CD4-positive, CD25-positive, alpha-beta regulatory T cell (primary cell): ENCODE results near the gene CHRM5. TPM values are rescaled to one million over a fixed set of nuclear protein-coding genes. Genes with fewer than 3 reads are reported as not detected.

Experiments
- ATAC-seq, 2 donors: fragments of 150-1000 bp; cut with Tn5 transposase; one replicate each; pipeline ENCODE4 v1.10.0; 2021; ENCODE audit warnings: low read depth in 2 of 2, moderate number of reproducible peaks in 2 of 2, moderate library complexity in 1 of 2
- DNase-seq, 3 donors: peaks; one replicate each; pipeline versions ENCODE4 v3.0.0 to v3.0.0-alpha.2; 2012 to 2022; ENCODE audit warnings: mixed read lengths in 1 of 3
- H3K27ac ChIP-seq: one replicate; pipeline ENCODE4 v1.7.0; 2013; ENCODE audit warnings: mild to moderate bottlenecking, low read length; ENCODE audit not compliant: insufficient read depth, poor library complexity, severe bottlenecking
- H3K27me3 ChIP-seq: one replicate; pipeline ENCODE4 v1.7.0; 2013; ENCODE audit warnings: low read length; ENCODE audit not compliant: control insufficient read depth, insufficient read depth
- H3K36me3 ChIP-seq: one replicate; pipeline ENCODE4 v1.7.0; 2013; ENCODE audit warnings: mild to moderate bottlenecking, low read length, moderate library complexity; ENCODE audit not compliant: control insufficient read depth, insufficient read depth
- H3K4me1 ChIP-seq: 2 replicates; pipeline ENCODE4 v1.7.0; 2013; ENCODE audit warnings: mild to moderate bottlenecking, low read length; ENCODE audit not compliant: insufficient read depth, control insufficient read depth, poor library complexity, severe bottlenecking
- H3K4me3 ChIP-seq: one replicate; pipeline ENCODE4 v1.7.0; 2013; ENCODE audit warnings: low read depth, mild to moderate bottlenecking, low read length, moderate library complexity
- H3K9me3 ChIP-seq, 2 experiments: 1 replicate in 1 of 2; 2 replicates in 1 of 2; pipeline ENCODE4 v1.7.0; 2013; ENCODE audit warnings: low read length in 2 of 2, mild to moderate bottlenecking in 1 of 2, moderate library complexity in 1 of 2; ENCODE audit not compliant: control insufficient read depth in 2 of 2
- H3K27ac Mint-ChIP-seq, 3 donors: one replicate each; pipeline ENCODE4 v1.8.0; 2020 to 2022; ENCODE audit warnings: mild to moderate bottlenecking in 3 of 3, mixed read lengths in 3 of 3, moderate library complexity in 2 of 3
- H3K27me3 Mint-ChIP-seq: one replicate; pipeline ENCODE4 v1.8.0; 2022; ENCODE audit warnings: mild to moderate bottlenecking, mixed read lengths
- H3K36me3 Mint-ChIP-seq: one replicate; pipeline ENCODE4 v1.8.0; 2020; ENCODE audit warnings: mixed read lengths
- H3K4me1 Mint-ChIP-seq, 4 donors: one replicate each; pipeline ENCODE4 v1.8.0; 2020 to 2022; ENCODE audit warnings: mixed read lengths in 4 of 4, mild to moderate bottlenecking in 1 of 4
- H3K4me3 Mint-ChIP-seq, 4 donors: one replicate each; pipeline ENCODE4 v1.8.0; 2020 to 2022; ENCODE audit warnings: mild to moderate bottlenecking in 4 of 4, mixed read lengths in 4 of 4, moderate library complexity in 3 of 4
- H3K9me3 Mint-ChIP-seq, 7 donors: one replicate each; pipeline ENCODE4 v1.8.0; 2020 to 2022; ENCODE audit warnings: mixed read lengths in 7 of 7, mild to moderate bottlenecking in 3 of 7, moderate library complexity in 2 of 7
- polyA plus RNA-seq, 4 donors: library from polyadenylated mRNA; unstranded; fragments of 300-500 nt; fragmentation: Illumina TruSeq; gene quantifications; one replicate each; pipeline ENCODE4 v1.2.3, GENCODE V29; 2021
- total RNA-seq: library from RNA; stranded (reverse); gene quantifications from one replicate; pipeline ENCODE4 v1.2.3, GENCODE V29; 2022

The CHRM5 gene
- total RNA-seq (not detected), polyA plus RNA-seq (not detected)

- Mint-ChIP-seq H3K4me3 (no peak within 1 kb of the TSS), H3K36me3 (no peaks in the 10 kb centered on the region), H3K9me3 (no peaks in the 10 kb centered on the region), H3K27ac (no peak within 1 kb of the TSS), H3K27me3 (no peaks in the 10 kb centered on the region), H3K4me1 (peaks cover 0 to 2% (median 0%) of the 10 kb centered on the region in 4 donors)
- Histone ChIP-seq H3K27ac (no peak within 1 kb of the TSS), H3K36me3 (no peaks in the 10 kb centered on the region), H3K4me3 (no peak within 1 kb of the TSS), H3K27me3 (no peaks in the 10 kb centered on the region), H3K4me1 (no peaks in the 10 kb centered on the region), H3K9me3 (no peaks in the 10 kb centered on the region)
- no peak for ATAC-seq
- no peak for DNase-seq
Observed at GRCh38 chr15:33968224-33968623, at the start of gene CHRM5. Gene CHRM5 (plus strand): TSS chr15:33968497. CDS start chr15:34062718, 94,221 bp downstream.

- H3K36me3 Mint-ChIP-seq: no peaks in the 10 kb centered on the region
- ATAC-seq (no peak), DNase-seq (no peak)
- H3K36me3 ChIP-seq: no peaks in the 10 kb centered on the region
- no peak overlapping the region for H3K4me3 ChIP-seq
- H3K4me1 ChIP-seq: no peaks in the 10 kb centered on the region
- no peak overlapping the region for H3K27ac Mint-ChIP-seq
- H3K9me3 ChIP-seq: no peaks in the 10 kb centered on the region
- no peaks in the 10 kb centered on the region for H3K27me3 Mint-ChIP-seq
- H3K4me3 Mint-ChIP-seq: no peak overlapping the region
- no peaks in the 10 kb centered on the region for H3K27me3 ChIP-seq
- H3K4me1 Mint-ChIP-seq: peaks cover 0 to 2% (median under 1%) of the 10 kb centered on the region in 4 donors
- no peak overlapping the region for H3K27ac ChIP-seq
- no peaks in the 10 kb centered on the region for H3K9me3 Mint-ChIP-seq
Observed at GRCh38 chr15:33923446-33923845, 44.9 kb upstream of the CHRM5 start.

- ATAC-seq (no peak), DNase-seq (no peak)
- Mint-ChIP-seq H3K4me3 (no peak overlapping the region), H3K4me1 (peaks cover 0 to 2% (median 0%) of the 10 kb centered on the region in 4 donors), H3K36me3 (no peaks in the 10 kb centered on the region), H3K27me3 (no peaks in the 10 kb centered on the region), H3K27ac (no peak overlapping the region), H3K9me3 (no peaks in the 10 kb centered on the region)
- H3K4me3 ChIP-seq: no peak overlapping the region
- H3K4me1 ChIP-seq: no peaks in the 10 kb centered on the region
- H3K9me3 ChIP-seq: no peaks in the 10 kb centered on the region
- H3K36me3 ChIP-seq: no peaks in the 10 kb centered on the region
- no peak overlapping the region for H3K27ac ChIP-seq
- no peaks in the 10 kb centered on the region for H3K27me3 ChIP-seq
Observed at GRCh38 chr15:33926260-33926659, 42.0 kb upstream of the CHRM5 start.

- no peak overlapping the region for H3K4me3 ChIP-seq
- H3K27me3 ChIP-seq: no peaks in the 10 kb centered on the region
- H3K4me3 Mint-ChIP-seq: no peak overlapping the region
- no peaks in the 10 kb centered on the region for H3K36me3 Mint-ChIP-seq
- no peaks in the 10 kb centered on the region for H3K27me3 Mint-ChIP-seq
- no peaks in the 10 kb centered on the region for H3K4me1 ChIP-seq
- H3K4me1 Mint-ChIP-seq: peaks cover 0 to 6% (median 0%) of the 10 kb centered on the region in 4 donors
- H3K27ac Mint-ChIP-seq: no peak overlapping the region
- DNase-seq (no peak), ATAC-seq (no peak)
- no peaks in the 10 kb centered on the region for H3K9me3 Mint-ChIP-seq
- no peak overlapping the region for H3K27ac ChIP-seq
- no peaks in the 10 kb centered on the region for H3K36me3 ChIP-seq
- H3K9me3 ChIP-seq: no peaks in the 10 kb centered on the region
Observed at GRCh38 chr15:33932734-33933133, 35.6 kb upstream of the CHRM5 start.

- H3K9me3 ChIP-seq: no peaks in the 10 kb centered on the region
- H3K4me1 ChIP-seq: no peaks in the 10 kb centered on the region
- ATAC-seq (no peak), DNase-seq (no peak)
- H3K4me3 ChIP-seq: no peak overlapping the region
- Mint-ChIP-seq H3K4me3 (no peak overlapping the region), H3K9me3 (no peaks in the 10 kb centered on the region), H3K27ac (no peak overlapping the region), H3K36me3 (no peaks in the 10 kb centered on the region), H3K4me1 (peaks cover 0 to 6% (median 3%) of the 10 kb centered on the region in 4 donors), H3K27me3 (no peaks in the 10 kb centered on the region)
- H3K27me3 ChIP-seq: no peaks in the 10 kb centered on the region
- no peaks in the 10 kb centered on the region for H3K36me3 ChIP-seq
- H3K27ac ChIP-seq: no peak overlapping the region
Observed at GRCh38 chr15:33934396-33934795, 33.9 kb upstream of the CHRM5 start.

- DNase-seq: no peak
- H3K9me3 ChIP-seq: no peaks in the 10 kb centered on the region
- H3K4me1 Mint-ChIP-seq: peaks cover 0 to 10% (median 3%) of the 10 kb centered on the region in 4 donors
- H3K27me3 ChIP-seq: no peaks in the 10 kb centered on the region
- no peaks in the 10 kb centered on the region for H3K27me3 Mint-ChIP-seq
- no peak for ATAC-seq
- no peak overlapping the region for H3K4me3 ChIP-seq
- H3K27ac Mint-ChIP-seq: peak overlapping the region in 1 of 3 donors; percentile 26
- H3K36me3 Mint-ChIP-seq: no peaks in the 10 kb centered on the region
- no peaks in the 10 kb centered on the region for H3K4me1 ChIP-seq
- no peaks in the 10 kb centered on the region for H3K9me3 Mint-ChIP-seq
- H3K4me3 Mint-ChIP-seq: no peak overlapping the region
- H3K36me3 ChIP-seq: no peaks in the 10 kb centered on the region
- H3K27ac ChIP-seq: no peak overlapping the region
Observed at GRCh38 chr15:33934921-33935320, 33.4 kb upstream of the CHRM5 start.

- Histone ChIP-seq H3K9me3 (no peaks in the 10 kb centered on the region), H3K4me3 (no peak overlapping the region), H3K27me3 (no peaks in the 10 kb centered on the region), H3K36me3 (no peaks in the 10 kb centered on the region), H3K4me1 (no peaks in the 10 kb centered on the region), H3K27ac (no peak overlapping the region)
- no peak overlapping the region for H3K4me3 Mint-ChIP-seq
- peaks cover 0 to 2% (median 0%) of the 10 kb centered on the region in 7 donors for H3K9me3 Mint-ChIP-seq
- peaks cover 0 to 11% (median 5%) of the 10 kb centered on the region in 4 donors for H3K4me1 Mint-ChIP-seq
- DNase-seq (no peak), ATAC-seq (no peak)
- no peaks in the 10 kb centered on the region for H3K27me3 Mint-ChIP-seq
- peaks cover 4% of the 10 kb centered on the region for H3K36me3 Mint-ChIP-seq
- no peak overlapping the region for H3K27ac Mint-ChIP-seq
Observed at GRCh38 chr15:33941279-33942063, 26.8 kb upstream of the CHRM5 start.

GRCh38 chr15:33946152-33946551 is 22.1 kb upstream of the CHRM5 start:
- Histone ChIP-seq H3K27ac (no peak overlapping the region), H3K4me1 (no peaks in the 10 kb centered on the region), H3K4me3 (no peak overlapping the region), H3K9me3 (no peaks in the 10 kb centered on the region), H3K27me3 (no peaks in the 10 kb centered on the region), H3K36me3 (no peaks in the 10 kb centered on the region)
- no peak overlapping the region for H3K27ac Mint-ChIP-seq
- no peak for ATAC-seq
- peaks cover 8% of the 10 kb centered on the region for H3K36me3 Mint-ChIP-seq
- no peak for DNase-seq
- H3K9me3 Mint-ChIP-seq: no peaks in the 10 kb centered on the region
- peak overlapping the region in 1 of 4 donors; percentile 43 for H3K4me3 Mint-ChIP-seq
- no peaks in the 10 kb centered on the region for H3K27me3 Mint-ChIP-seq
- peaks cover 0 to 8% (median 3%) of the 10 kb centered on the region in 4 donors for H3K4me1 Mint-ChIP-seq
